Fibroblast of mammary gland (primary cell): ENCODE results near the gene UPF1.

Experiments used
- DNase-seq: peaks from one replicate; pipeline ENCODE4 v3.0.0-alpha.2; 2010; ENCODE audit warnings: low read depth
- H3K4me3 ChIP-seq: 2 replicates; pipeline ENCODE4 v1.5.1; 2011; ENCODE audit warnings: low read depth, mild to moderate bottlenecking, low read length, moderate library complexity; ENCODE audit not compliant: control insufficient read depth
- CTCF ChIP-seq: conservative IDR thresholded peaks from 2 replicates; pipeline ENCODE4 v1.5.1; 2011; ENCODE audit warnings: low read depth, low read length, inconsistent platforms; ENCODE audit not compliant: control insufficient read depth, insufficient read depth

The UPF1 gene

DNA sequence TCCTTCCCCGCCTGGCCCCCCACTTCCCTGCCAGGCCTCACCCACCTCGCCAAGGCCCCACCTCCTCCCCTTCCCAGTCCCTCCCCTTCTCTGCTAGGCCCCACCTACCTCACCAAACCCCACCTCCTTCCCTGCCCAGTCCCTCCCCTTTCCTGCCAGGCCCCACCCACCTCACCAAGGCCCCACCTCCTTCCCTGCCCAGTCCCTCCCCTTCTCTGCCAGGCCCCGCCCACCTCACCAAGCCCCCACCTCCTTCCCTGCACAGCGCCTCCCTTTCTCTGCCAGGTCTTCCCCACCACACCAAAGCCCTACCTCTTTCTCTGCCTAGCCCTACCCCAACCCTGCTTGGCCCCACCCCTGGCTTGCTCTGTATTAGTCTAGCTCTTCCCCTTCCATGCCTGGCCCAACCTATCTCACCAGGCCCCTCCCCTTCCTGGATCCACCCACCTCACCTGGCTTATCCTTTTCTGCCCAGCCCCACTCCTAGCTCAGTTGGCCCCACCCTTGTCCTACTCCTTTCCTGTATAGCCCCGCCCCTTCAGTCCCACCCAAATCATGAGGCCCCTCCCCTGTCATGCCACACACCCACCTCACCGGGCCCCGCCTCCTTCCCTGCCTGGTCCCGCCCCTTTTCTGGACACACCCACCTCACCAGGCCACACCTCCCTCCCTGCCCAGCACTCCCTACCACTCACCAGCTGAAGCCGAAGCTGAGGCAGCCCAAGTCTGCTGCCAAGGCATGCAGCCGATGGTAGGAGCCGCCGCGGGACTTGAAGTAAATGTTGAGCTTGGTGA lies 48.0 kb downstream of the UPF1 start:
- DNase-seq: peak; percentile 21
- no peak overlapping the region for H3K4me3 ChIP-seq
- no peak for TF ChIP-seq CTCF

DNA sequence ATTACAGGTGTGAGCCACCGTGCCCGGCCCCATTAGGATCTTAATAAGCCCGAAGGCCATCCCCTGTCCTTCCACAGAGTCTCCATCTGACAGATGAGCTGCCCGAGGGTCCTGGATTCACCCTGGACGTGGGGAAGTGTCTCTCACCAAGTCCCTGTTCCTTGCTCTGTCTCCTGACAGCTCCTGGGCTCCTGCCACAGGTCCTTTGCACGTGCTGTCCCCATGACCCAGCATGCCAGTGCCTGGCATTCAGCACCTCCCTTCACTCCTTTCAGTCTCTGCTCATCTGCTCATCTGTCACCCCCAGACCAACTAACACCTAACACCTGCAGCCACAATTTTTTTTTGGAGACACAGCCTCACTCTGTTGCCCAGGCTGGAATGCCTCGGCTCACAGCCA lies 49.7 kb downstream of the UPF1 start:
- TF ChIP-seq CTCF: no peak
- no peak overlapping the region for H3K4me3 ChIP-seq
- no peak for DNase-seq

- DNase-seq: no peak
- H3K4me3 ChIP-seq: no peak overlapping the region
- TF ChIP-seq CTCF: no peak
Observed at GRCh38 chr19:18883526-18884304, 52.0 kb downstream of the UPF1 start.

- no peak for TF ChIP-seq CTCF
- no peak overlapping the region for H3K4me3 ChIP-seq
- DNase-seq: no peak
Observed at GRCh38 chr19:18886972-18887371, 55.2 kb downstream of the UPF1 start.

GRCh38 chr19:18889949-18890745 lies 58.4 kb downstream of the UPF1 start:
- no peak for DNase-seq
- TF ChIP-seq CTCF: no peak
- H3K4me3 ChIP-seq: no peak overlapping the region

- DNase-seq: no peak
- no peak overlapping the region for H3K4me3 ChIP-seq
- TF ChIP-seq CTCF: no peak
Observed at GRCh38 chr19:18893587-18894253, 62.0 kb downstream of the UPF1 start.
